Osteocyte (in vitro differentiated cells): ENCODE results near the gene PANK4. TPM values are rescaled to one million over a fixed set of nuclear protein-coding genes. Genes with fewer than 3 reads are reported as not detected.

Experiments
- DNase-seq: peaks from one replicate; pipeline ENCODE4 v3.0.0; 2021; ENCODE audit warnings: mixed read lengths; ENCODE audit not compliant: unreplicated experiment; ENCODE audit errors: extremely low spot score
- H3K27ac Mint-ChIP-seq: one replicate; pipeline ENCODE4 v1.8.0; 2021; ENCODE audit warnings: mild to moderate bottlenecking, mixed read lengths; ENCODE audit not compliant: unreplicated experiment
- H3K27me3 Mint-ChIP-seq: one replicate; pipeline ENCODE4 v1.8.0; 2021; ENCODE audit warnings: mixed read lengths; ENCODE audit not compliant: unreplicated experiment
- H3K36me3 Mint-ChIP-seq: one replicate; pipeline ENCODE4 v1.8.0; 2021; ENCODE audit warnings: mixed read lengths; ENCODE audit not compliant: unreplicated experiment
- H3K4me1 Mint-ChIP-seq: one replicate; pipeline ENCODE4 v1.8.0; 2021; ENCODE audit warnings: mixed read lengths; ENCODE audit not compliant: unreplicated experiment
- H3K4me3 Mint-ChIP-seq: one replicate; pipeline ENCODE4 v1.8.0; 2021; ENCODE audit warnings: mild to moderate bottlenecking, moderate library complexity, mixed read lengths; ENCODE audit not compliant: unreplicated experiment
- H3K9me3 Mint-ChIP-seq: one replicate; pipeline ENCODE4 v1.8.0; 2021; ENCODE audit warnings: mixed read lengths; ENCODE audit not compliant: unreplicated experiment
- total RNA-seq: library from RNA; stranded (reverse); gene quantifications from 2 replicates; pipeline ENCODE4 v1.2.1, GENCODE V29; 2021
- TF ChIP-seq, protein P1 (sequence below): fragments of 200-600 bp; sonication (generic); IDR thresholded peaks from 2 replicates; pipeline ENCODE4 v1.5.0; 2021; ENCODE audit warnings: antibody characterized with exemption, mild to moderate bottlenecking, moderate library complexity

Gene PANK4
- total RNA-seq, 1 donor from 2014 or later: 34.4 TPM

DNA sequence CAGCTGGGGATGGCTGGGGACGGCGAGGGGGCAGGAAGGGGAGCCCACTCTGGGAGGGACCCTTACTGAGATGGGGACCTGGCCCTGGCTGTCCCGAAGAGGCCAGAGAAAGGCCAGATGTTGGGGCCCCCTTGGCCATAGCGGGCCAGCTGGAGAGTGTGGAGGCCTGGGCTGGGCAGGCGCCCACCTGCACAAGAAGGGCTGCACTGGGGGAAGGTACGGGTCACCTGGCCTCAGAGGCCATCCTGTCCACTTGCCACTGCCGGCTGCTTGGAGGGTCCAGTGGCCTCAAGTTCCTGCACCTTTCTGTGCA is 55.3 kb downstream of the PANK4 start:
- H3K27me3 Mint-ChIP-seq: no peaks in the 10 kb centered on the region
- no peak overlapping the region for H3K27ac Mint-ChIP-seq
- no peak for DNase-seq
- no peaks in the 10 kb centered on the region for H3K9me3 Mint-ChIP-seq
- H3K36me3 Mint-ChIP-seq: no peaks in the 10 kb centered on the region
- H3K4me3 Mint-ChIP-seq: no peak overlapping the region
- H3K4me1 Mint-ChIP-seq: peaks cover 29% of the 10 kb centered on the region
- TF ChIP-seq, protein P1, sequence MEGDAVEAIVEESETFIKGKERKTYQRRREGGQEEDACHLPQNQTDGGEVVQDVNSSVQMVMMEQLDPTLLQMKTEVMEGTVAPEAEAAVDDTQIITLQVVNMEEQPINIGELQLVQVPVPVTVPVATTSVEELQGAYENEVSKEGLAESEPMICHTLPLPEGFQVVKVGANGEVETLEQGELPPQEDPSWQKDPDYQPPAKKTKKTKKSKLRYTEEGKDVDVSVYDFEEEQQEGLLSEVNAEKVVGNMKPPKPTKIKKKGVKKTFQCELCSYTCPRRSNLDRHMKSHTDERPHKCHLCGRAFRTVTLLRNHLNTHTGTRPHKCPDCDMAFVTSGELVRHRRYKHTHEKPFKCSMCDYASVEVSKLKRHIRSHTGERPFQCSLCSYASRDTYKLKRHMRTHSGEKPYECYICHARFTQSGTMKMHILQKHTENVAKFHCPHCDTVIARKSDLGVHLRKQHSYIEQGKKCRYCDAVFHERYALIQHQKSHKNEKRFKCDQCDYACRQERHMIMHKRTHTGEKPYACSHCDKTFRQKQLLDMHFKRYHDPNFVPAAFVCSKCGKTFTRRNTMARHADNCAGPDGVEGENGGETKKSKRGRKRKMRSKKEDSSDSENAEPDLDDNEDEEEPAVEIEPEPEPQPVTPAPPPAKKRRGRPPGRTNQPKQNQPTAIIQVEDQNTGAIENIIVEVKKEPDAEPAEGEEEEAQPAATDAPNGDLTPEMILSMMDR: no peak

DNA sequence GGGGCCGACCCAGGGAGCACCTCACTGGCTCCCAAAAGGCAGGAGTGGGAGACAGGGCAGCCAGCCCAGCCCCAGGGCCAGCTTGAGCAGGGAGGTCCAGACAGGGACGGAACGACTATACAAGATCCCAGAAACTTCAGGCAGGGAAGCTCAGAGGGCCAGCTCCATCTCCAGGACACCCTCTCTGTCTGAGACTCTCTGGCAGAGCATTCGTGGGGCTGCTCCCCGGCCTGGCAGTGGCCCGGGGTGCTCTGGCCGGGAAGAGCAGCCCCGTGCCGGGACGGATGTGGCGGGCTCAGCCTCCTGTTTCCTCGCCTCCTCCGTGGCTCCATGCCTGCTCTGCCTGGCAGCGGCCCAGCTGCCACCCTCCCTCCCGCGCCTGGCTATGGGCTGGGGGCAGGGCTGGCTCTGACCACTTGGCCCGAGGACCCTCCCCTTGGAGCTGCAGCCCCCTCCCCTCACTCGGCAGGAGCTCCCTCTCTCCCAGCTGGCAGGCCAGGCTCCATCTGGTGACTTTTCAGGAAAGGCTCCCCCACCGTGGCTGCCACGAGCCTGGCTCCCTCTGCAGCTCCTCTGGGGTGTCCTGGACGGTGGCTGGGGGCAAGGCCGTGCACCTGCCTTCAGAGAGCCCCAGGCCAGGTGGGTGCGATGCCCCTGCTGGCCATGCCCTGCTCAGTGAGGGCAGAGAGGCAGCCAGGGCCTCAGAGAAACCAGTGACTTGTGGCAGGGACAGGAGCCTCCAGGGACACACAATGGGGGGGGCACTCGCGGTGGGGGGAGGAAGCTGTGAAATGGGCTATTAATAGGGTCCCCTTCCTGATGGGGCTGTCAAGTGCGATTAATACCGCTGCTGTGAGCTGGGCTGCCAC is 55.9 kb downstream of the PANK4 start:
- H3K4me1 Mint-ChIP-seq: peaks cover 29% of the 10 kb centered on the region
- no peaks in the 10 kb centered on the region for H3K36me3 Mint-ChIP-seq
- H3K27me3 Mint-ChIP-seq: no peaks in the 10 kb centered on the region
- no peak for DNase-seq
- TF ChIP-seq, protein P1: no peak
- H3K27ac Mint-ChIP-seq: no peak overlapping the region
- H3K4me3 Mint-ChIP-seq: no peak overlapping the region
- no peaks in the 10 kb centered on the region for H3K9me3 Mint-ChIP-seq

DNA sequence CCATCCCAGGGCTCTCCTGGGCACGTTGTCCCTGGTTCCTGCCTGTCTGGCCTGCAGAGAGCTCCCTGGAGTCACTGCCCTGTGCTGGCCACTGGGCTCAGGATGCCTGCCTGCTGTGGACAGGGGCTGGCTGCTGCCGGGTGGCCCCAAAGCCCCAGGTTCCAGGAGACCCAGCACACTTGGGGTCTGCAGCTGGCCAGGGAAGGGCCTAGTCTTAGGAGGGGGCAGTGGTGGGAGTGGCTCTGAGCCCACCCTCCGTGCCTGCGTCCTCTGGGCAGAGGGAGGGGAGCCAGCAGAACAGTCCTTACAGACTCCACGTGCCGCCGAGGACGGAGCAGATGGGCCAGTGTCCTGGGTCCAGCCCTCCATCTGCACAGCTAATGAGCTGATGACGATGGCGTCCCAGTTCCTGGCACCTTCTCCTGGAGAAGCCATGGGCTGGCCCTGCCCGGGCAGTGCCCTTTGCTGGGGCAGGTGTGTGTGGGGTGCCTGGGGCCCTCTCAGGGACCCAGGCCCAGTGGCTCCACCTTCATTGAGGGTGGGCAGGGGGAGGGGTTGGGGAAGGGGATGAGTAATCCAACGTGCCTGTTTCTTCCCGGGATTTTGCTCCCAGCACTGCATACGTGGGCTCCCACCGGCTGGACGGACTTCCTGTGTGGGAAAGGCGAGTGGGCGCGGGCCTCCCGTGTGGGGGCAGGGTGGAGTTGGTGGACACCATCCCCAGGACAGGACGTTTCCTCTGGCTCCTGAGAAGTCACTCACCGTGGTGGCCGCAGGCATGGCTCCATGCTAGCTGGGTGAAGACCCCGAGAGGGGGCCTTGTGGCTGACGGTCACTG is 57.1 kb downstream of the PANK4 start:
- Mint-ChIP-seq H3K9me3 (no peaks in the 10 kb centered on the region), H3K27ac (no peak overlapping the region), H3K27me3 (no peaks in the 10 kb centered on the region), H3K36me3 (no peaks in the 10 kb centered on the region), H3K4me3 (no peak overlapping the region), H3K4me1 (peaks cover 23% of the 10 kb centered on the region)
- TF ChIP-seq, protein P1: no peak
- no peak for DNase-seq

DNA sequence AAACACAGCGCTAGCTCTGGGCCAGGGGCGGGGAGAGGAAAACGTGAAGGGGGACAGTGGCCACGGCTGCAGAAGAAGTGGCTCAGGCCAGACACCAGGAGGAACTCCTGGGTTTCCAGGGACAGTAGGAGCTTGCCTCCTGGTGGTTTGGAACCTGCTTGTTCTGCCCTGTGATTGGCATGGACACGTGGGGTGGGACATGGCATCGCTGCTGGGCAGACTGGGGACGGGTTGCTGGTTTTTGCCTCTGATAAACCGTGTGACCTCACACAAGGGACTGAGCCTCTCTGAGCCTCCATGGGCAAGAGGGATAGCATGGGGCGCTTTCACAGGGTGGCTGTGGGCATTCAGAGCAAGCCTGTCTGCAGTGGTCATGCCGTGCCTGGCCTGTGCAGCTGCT is 57.9 kb downstream of the PANK4 start:
- Mint-ChIP-seq H3K4me3 (no peak overlapping the region), H3K36me3 (no peaks in the 10 kb centered on the region), H3K4me1 (peaks cover 21% of the 10 kb centered on the region), H3K27ac (no peak overlapping the region), H3K27me3 (no peaks in the 10 kb centered on the region), H3K9me3 (no peaks in the 10 kb centered on the region)
- TF ChIP-seq, protein P1: no peak
- no peak for DNase-seq

DNA sequence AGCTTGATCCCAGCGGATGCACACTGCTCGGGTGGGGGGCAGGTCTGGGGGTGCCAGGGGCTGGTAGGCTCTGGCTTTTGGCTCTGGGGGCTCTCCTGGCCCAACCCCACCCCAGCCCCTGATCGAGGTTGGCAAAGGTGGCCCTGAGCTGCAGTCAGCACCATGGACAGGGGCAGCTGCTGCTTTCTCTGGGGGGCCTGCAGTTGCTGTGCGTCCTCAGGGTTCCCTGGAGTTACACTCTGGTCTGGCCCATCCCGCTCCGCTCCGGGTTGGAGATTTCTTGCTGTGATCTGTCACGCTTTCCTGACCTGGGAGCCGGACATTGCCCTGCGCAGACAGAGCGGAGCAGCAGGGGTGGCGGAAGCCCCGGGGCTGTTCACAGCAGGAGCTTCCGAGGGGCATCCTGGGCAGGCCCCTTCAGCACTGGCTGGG is 58.3 kb downstream of the PANK4 start:
- Mint-ChIP-seq H3K27me3 (no peaks in the 10 kb centered on the region), H3K4me1 (peaks cover 22% of the 10 kb centered on the region), H3K27ac (no peak overlapping the region), H3K36me3 (no peaks in the 10 kb centered on the region), H3K4me3 (no peak overlapping the region), H3K9me3 (no peaks in the 10 kb centered on the region)
- no peak for DNase-seq
- TF ChIP-seq, protein P1: no peak
